Parathyroid adenoma (tissue), 2 donors: ENCODE measurements around the gene WEE2.

ENCODE experiments used
- H2AFZ ChIP-seq: fragments of 300-600 bp; sonication (generic); one replicate; pipeline ENCODE4 v1.7.0; 2017; ENCODE audit warnings: antibody characterized with exemption, mild to moderate bottlenecking
- H3K27ac ChIP-seq: fragments of 300-600 bp; sonication (generic); one replicate; pipeline ENCODE4 v1.7.0; 2017
- H3K27me3 ChIP-seq: fragments of 300-600 bp; sonication (generic); one replicate; pipeline ENCODE4 v1.7.0; 2017; ENCODE audit warnings: low read length; ENCODE audit not compliant: control insufficient read depth, insufficient read depth
- H3K36me3 ChIP-seq: fragments of 300-600 bp; sonication (generic); one replicate; pipeline ENCODE4 v1.7.0; 2017; ENCODE audit warnings: low read length; ENCODE audit not compliant: control insufficient read depth, insufficient read depth
- H3K4me1 ChIP-seq: fragments of 300-600 bp; sonication (generic); one replicate; pipeline ENCODE4 v1.7.0; 2017; ENCODE audit warnings: control low read depth
- H3K4me2 ChIP-seq: fragments of 300-600 bp; sonication (generic); one replicate; pipeline ENCODE4 v1.7.0; 2017; ENCODE audit warnings: low read length
- H3K4me3 ChIP-seq: fragments of 300-600 bp; sonication (generic); one replicate; pipeline ENCODE4 v1.7.0; 2017; ENCODE audit warnings: low read depth, low read length
- H3K79me2 ChIP-seq: fragments of 300-600 bp; sonication (generic); one replicate; pipeline ENCODE4 v1.7.0; 2017; ENCODE audit warnings: control low read depth
- H3K9ac ChIP-seq: fragments of 300-600 bp; sonication (generic); one replicate; pipeline ENCODE4 v1.7.0; 2017; ENCODE audit warnings: mild to moderate bottlenecking
- H3K9me3 ChIP-seq: fragments of 300-600 bp; sonication (generic); one replicate; pipeline ENCODE4 v1.7.0; 2017; ENCODE audit warnings: low read length; ENCODE audit not compliant: control insufficient read depth
- TF ChIP-seq, protein P1 (sequence below): fragments of 300-600 bp; sonication (generic); IDR thresholded peaks from one replicate; pipeline ENCODE4 v1.7.0; 2017; ENCODE audit warnings: antibody characterized with exemption, mild to moderate bottlenecking
- donor health status: primary hyperparathyroidism.

The WEE2 gene

DNA sequence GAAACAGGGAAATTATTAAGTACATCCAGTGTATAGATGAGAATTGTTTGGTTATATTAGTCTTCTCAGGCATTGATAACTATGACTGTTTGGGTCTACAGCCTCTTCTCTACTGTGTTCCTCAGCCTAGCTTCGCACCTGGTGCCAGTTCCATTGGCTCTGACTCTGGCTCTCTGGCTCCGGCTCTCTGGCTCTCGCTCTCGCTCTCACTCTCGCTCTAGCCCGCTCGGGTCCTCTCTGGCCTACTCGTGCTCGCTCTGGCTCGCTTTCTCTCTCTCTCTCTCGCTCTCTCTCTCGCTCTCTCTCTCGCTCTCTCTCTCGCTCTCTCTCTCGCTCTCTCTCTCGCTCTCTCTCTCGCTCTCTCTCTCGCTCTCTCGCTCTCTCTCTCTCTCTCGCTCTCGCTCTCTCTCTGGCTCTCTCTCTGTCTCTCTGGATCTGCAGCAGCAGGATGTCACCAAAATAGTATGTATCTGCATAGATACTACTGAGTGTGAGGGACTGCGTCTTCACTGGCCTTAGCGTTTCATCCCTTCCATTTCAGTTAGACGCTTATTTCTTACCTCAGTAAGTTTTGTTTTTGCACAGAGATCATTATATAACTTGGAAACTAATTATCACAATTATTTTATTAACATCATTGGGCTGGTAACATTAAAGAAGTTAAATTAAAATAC lies 23.5 kb downstream of the WEE2 start:
- TF ChIP-seq, protein P1, sequence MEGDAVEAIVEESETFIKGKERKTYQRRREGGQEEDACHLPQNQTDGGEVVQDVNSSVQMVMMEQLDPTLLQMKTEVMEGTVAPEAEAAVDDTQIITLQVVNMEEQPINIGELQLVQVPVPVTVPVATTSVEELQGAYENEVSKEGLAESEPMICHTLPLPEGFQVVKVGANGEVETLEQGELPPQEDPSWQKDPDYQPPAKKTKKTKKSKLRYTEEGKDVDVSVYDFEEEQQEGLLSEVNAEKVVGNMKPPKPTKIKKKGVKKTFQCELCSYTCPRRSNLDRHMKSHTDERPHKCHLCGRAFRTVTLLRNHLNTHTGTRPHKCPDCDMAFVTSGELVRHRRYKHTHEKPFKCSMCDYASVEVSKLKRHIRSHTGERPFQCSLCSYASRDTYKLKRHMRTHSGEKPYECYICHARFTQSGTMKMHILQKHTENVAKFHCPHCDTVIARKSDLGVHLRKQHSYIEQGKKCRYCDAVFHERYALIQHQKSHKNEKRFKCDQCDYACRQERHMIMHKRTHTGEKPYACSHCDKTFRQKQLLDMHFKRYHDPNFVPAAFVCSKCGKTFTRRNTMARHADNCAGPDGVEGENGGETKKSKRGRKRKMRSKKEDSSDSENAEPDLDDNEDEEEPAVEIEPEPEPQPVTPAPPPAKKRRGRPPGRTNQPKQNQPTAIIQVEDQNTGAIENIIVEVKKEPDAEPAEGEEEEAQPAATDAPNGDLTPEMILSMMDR, result peak; percentile 50

DNA sequence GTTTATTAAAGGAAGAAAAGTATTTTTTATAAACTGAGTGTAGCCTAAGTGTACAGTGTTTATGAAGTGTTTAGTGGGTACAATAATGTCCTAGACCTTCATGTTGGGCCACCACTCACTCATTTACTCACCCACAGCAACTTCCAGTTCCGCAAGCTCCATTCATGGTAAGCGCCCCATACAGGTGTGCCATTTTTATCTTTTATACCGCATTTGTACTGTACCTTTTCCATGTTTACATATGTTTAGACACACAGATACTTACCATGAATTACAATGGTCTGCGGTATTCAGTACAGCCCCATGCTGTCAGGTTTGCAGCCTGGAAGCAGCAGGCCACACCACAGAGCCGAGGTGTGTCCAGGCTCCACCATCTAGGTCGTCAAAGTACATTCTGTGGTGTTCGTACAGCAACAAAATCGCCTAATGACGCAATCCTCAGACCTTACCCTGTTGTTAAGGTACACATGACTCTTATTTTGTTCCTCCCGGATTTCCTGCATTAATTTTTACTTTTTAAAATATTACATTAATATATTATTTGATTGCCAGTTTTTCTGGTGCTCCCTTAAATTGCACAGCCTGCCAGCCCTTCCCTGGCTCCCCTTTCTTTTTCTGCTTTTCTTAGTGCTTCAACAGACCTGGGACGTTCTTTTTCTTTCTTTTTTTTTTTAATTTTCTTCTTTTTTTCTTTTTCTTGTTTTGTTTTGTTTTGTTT lies 29.1 kb downstream of the WEE2 start:
- no peaks in the 10 kb centered on the region for H3K9me3 ChIP-seq
- peaks cover 5% of the 10 kb centered on the region for H3K79me2 ChIP-seq
- H3K4me2 ChIP-seq, result peak overlapping the region; percentile 74
- H3K36me3 ChIP-seq, result no peaks in the 10 kb centered on the region
- H3K9ac ChIP-seq, result no peak overlapping the region
- H2AFZ ChIP-seq, result peak overlapping the region; percentile 80
- H3K4me3 ChIP-seq, result peak overlapping the region; percentile 86
- H3K27ac ChIP-seq, result peak overlapping the region; percentile 75
- H3K4me1 ChIP-seq, result no peaks in the 10 kb centered on the region
- TF ChIP-seq, protein P1, result no peak
- H3K27me3 ChIP-seq, result no peaks in the 10 kb centered on the region

More for the DNA sequence above, 23.5 kb downstream of the WEE2 start:
- Histone ChIP-seq H3K9ac (no peak overlapping the region), H3K79me2 (no peaks in the 10 kb centered on the region), H3K27ac (peak overlapping the region; percentile 25), H2AFZ (peak overlapping the region; percentile 67), H3K4me1 (no peaks in the 10 kb centered on the region), H3K36me3 (no peaks in the 10 kb centered on the region), H3K27me3 (no peaks in the 10 kb centered on the region), H3K4me3 (no peak overlapping the region), H3K4me2 (no peak overlapping the region), H3K9me3 (no peaks in the 10 kb centered on the region)

GRCh38 chr7:141737836-141738591 lies 29.9 kb downstream of the WEE2 start, which contains the start of gene SSBP1:
SSBP1 (plus strand) TSS chr7:141738358; CDS start chr7:141739167, 809 bp downstream.
- Histone ChIP-seq H2AFZ (peak within 1 kb of the TSS; percentile 80), H3K27me3 (no peaks in the 10 kb centered on the region), H3K4me3 (peak within 1 kb of the TSS; percentile 86), H3K9me3 (no peaks in the 10 kb centered on the region), H3K4me1 (no peaks in the 10 kb centered on the region), H3K36me3 (no peaks in the 10 kb centered on the region), H3K4me2 (peak within 1 kb of the TSS; percentile 74), H3K27ac (peak within 1 kb of the TSS; percentile 75), H3K9ac (peak within 1 kb of the TSS; percentile 9), H3K79me2 (peaks cover 5% of the 10 kb centered on the region)
- TF ChIP-seq, protein P1, result peak; percentile 79

DNA sequence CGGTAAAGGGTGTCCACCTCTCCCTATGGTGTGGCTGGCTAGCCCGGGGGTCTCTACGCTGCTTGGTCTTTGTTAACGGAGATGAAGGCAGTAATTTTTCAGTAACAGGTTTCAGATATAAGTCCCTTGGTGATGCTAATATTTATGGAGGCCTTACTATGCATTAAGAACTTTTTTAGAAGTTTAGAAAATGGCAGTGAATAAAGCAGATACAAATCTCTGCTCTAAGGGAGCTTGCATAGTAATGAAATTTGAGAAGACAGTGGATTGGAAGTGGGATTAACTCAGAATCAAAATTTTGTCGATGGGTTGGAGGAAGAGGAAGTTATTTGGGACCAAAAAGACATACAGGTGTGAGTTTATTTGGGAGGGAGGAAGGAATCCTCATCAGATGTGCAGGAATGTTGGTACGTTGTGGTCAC lies 30.4 kb downstream of the WEE2 start:
- Histone ChIP-seq H2AFZ (peak overlapping the region; percentile 80), H3K4me2 (peak overlapping the region; percentile 74), H3K9ac (peak overlapping the region; percentile 9), H3K27ac (peak overlapping the region; percentile 75), H3K4me3 (peak overlapping the region; percentile 86), H3K79me2 (peaks cover 5% of the 10 kb centered on the region), H3K4me1 (no peaks in the 10 kb centered on the region), H3K36me3 (no peaks in the 10 kb centered on the region), H3K27me3 (no peaks in the 10 kb centered on the region), H3K9me3 (no peaks in the 10 kb centered on the region)
- TF ChIP-seq, protein P1, result no peak
